A549 (cell line): ENCODE results near the gene BICC1. TPM values are rescaled to one million over a fixed set of nuclear protein-coding genes. Genes with fewer than 3 reads are reported as not detected.

Experiments
- ATAC-seq, 2 experiments: fragments of 200-7000 bp in 1 of 2; fragments of >200 bp in 1 of 2; cut with Nextera tagmentation in 1 of 2; cut with Tn5 transposase in 1 of 2; 3 replicates each; pipeline versions ENCODE4 v1.8.0 to v1.9.1; 2018 to 2020; ENCODE audit warnings: mild to moderate bottlenecking in 1 of 2, moderate library complexity in 1 of 2
- CTCF ChIA-PET: fragments of 300-600 bp; sonication (Branson Sonifier 250); formaldehyde crosslinking; extraction: SDS; loops from one replicate; lab custom pipeline; 2021; ENCODE audit warnings: antibody characterized with exemption, inconsistent platforms; lab: Yijun Ruan, JAX
- POLR2A ChIA-PET: fragments of 350-600 bp; formaldehyde crosslinking; extraction: SDS; loops from one replicate; lab custom pipeline; 2021; ENCODE audit warnings: antibody characterized with exemption, inconsistent platforms; lab: Yijun Ruan, JAX
- DNase-seq, 2 experiments: peaks; one replicate each; pipeline versions ENCODE4 v3.0.0 to v3.0.0-alpha.2; 2011 to 2016; ENCODE audit warnings: low read depth in 1 of 2, low spot score in 1 of 2
- FAIRE-seq: peaks from 2 replicates; lab custom pipeline; 2011; peaks lifted over from hg19 to GRCh38; lab: Jason Lieb, UNC
- H3K27ac ChIP-seq, 2 experiments: fragments of >200 bp; sonication (Bioruptor Twin); formaldehyde crosslinking; 3 replicates each; pipeline ENCODE4 v1.5.1; 2016 to 2017
- H3K4me1 ChIP-seq: fragments of >200 bp; sonication (Bioruptor Twin); formaldehyde crosslinking; 3 replicates; pipeline ENCODE4 v1.6.1; 2016
- H3K4me2 ChIP-seq: fragments of >200 bp; sonication (Bioruptor Twin); formaldehyde crosslinking; 3 replicates; pipeline ENCODE4 v1.6.1; 2016
- H3K4me3 ChIP-seq: fragments of >200 bp; sonication (Bioruptor Twin); formaldehyde crosslinking; 3 replicates; pipeline ENCODE4 v1.5.1; 2016
- H3K9me3 ChIP-seq: fragments of >200 bp; sonication (Bioruptor Twin); formaldehyde crosslinking; 3 replicates; pipeline ENCODE4 v1.6.1; 2016
- CBX2 ChIP-seq: fragments of 200-600 bp; sonication (generic); IDR thresholded peaks from 2 replicates; pipeline ENCODE4 v1.6.1; 2016; ENCODE audit warnings: low read depth, mild to moderate bottlenecking, borderline replicate concordance
- CEBPB ChIP-seq, 2 experiments: fragments of >200 bp in 1 of 2; sonication (Bioruptor Twin) in 1 of 2; formaldehyde crosslinking in 1 of 2; IDR thresholded peaks; 2 replicates each; pipeline ENCODE4 v1.6.1; 2012 to 2016
- CHD4 ChIP-seq: fragments of 200-600 bp; sonication (generic); IDR thresholded peaks from 2 replicates; pipeline ENCODE4 v1.6.1; 2016; ENCODE audit warnings: antibody characterized with exemption, mild to moderate bottlenecking, borderline replicate concordance
- FOSB ChIP-seq: fragments of 250-450 bp; sonication (Bioruptor Pico); IDR thresholded peaks from 2 replicates; pipeline ENCODE4 v1.5.0; 2020; ENCODE audit warnings: mild to moderate bottlenecking, moderate library complexity
- FOSL2 ChIP-seq, 2 experiments: fragments of 450-650 bp in 1 of 2; fragments of >200 bp in 1 of 2; sonication (Bioruptor Twin) in 1 of 2; formaldehyde crosslinking; IDR thresholded peaks; 2 replicates each; pipeline versions ENCODE4 v1.5.0 to v1.6.1; 2016 to 2020; ENCODE audit warnings: mild to moderate bottlenecking in 1 of 2, moderate library complexity in 1 of 2
- FOXS1 ChIP-seq: fragments of 250-450 bp; sonication (Bioruptor Pico); IDR thresholded peaks from 2 replicates; pipeline ENCODE4 v1.5.0; 2020; ENCODE audit warnings: mild to moderate bottlenecking, moderate library complexity
- GATA3 ChIP-seq: IDR thresholded peaks from 2 replicates; pipeline ENCODE4 v1.6.1; 2012; ENCODE audit warnings: borderline replicate concordance
- HEYL ChIP-seq: fragments of 250-450 bp; sonication (Bioruptor Pico); IDR thresholded peaks from 2 replicates; pipeline ENCODE4 v1.8.0; 2021; ENCODE audit warnings: mild to moderate bottlenecking, moderate library complexity
- HOXB5 ChIP-seq: fragments of 250-450 bp; sonication (Bioruptor Pico); IDR thresholded peaks from 2 replicates; pipeline ENCODE4 v1.5.0; 2020; ENCODE audit warnings: mild to moderate bottlenecking, moderate library complexity
- JUNB ChIP-seq: fragments of >200 bp; sonication (Bioruptor Twin); formaldehyde crosslinking; IDR thresholded peaks from 2 replicates; pipeline ENCODE4 v1.6.1; 2016
- KDM5A ChIP-seq: fragments of 200-600 bp; sonication (generic); IDR thresholded peaks from 2 replicates; pipeline ENCODE4 v1.6.1; 2016; ENCODE audit warnings: antibody characterized with exemption, mild to moderate bottlenecking
- MAFK ChIP-seq: fragments of 450-650 bp; IDR thresholded peaks from 2 replicates; pipeline ENCODE4 v1.6.1; 2014; ENCODE audit not compliant: partially characterized antibody
- MAZ ChIP-seq: fragments of 150-350 bp; IDR thresholded peaks from 2 replicates; pipeline ENCODE4 v1.6.1; 2014; ENCODE audit warnings: antibody characterized with exemption, low read depth, low read length, borderline replicate concordance
- MYC ChIP-seq: IDR thresholded peaks from 2 replicates; pipeline ENCODE4 v1.6.1; 2012; ENCODE audit warnings: mild to moderate bottlenecking, inconsistent platforms, low read length, improper control_type of control experiment, borderline replicate concordance
- NPAS2 ChIP-seq: fragments of 250-450 bp; sonication (Bioruptor Pico); IDR thresholded peaks from 2 replicates; pipeline ENCODE4 v1.8.0; 2022; ENCODE audit warnings: mild to moderate bottlenecking, moderate library complexity, borderline replicate concordance
- POLR2A ChIP-seq: IDR thresholded peaks from 2 replicates; pipeline ENCODE4 v1.6.1; 2012; ENCODE audit warnings: mild to moderate bottlenecking, low read length
- RAD21 ChIP-seq, 2 experiments: fragments of >200 bp in 1 of 2; sonication (Bioruptor Twin) in 1 of 2; formaldehyde crosslinking in 1 of 2; IDR thresholded peaks in 1 of 2; conservative IDR thresholded peaks in 1 of 2; 2 replicates in 1 of 2; 3 replicates in 1 of 2; pipeline ENCODE4 v1.6.1; 2012 to 2018; ENCODE audit warnings: inconsistent platforms in 1 of 2
- RNF2 ChIP-seq: fragments of 200-600 bp; sonication (generic); IDR thresholded peaks from 2 replicates; pipeline ENCODE4 v1.6.1; 2016; ENCODE audit warnings: low read depth, mild to moderate bottlenecking, antibody characterized with exemption, moderate library complexity, borderline replicate concordance
- SREBF2 ChIP-seq: fragments of 450-650 bp; IDR thresholded peaks from 2 replicates; pipeline ENCODE4 v1.6.1; 2014; ENCODE audit warnings: mild to moderate bottlenecking, moderate library complexity
- WGBS: methylation state at CpG from one replicate; pipeline ENCODE4 v1.1.6; 2017; ENCODE audit errors: missing lambda C conversion rate; 5-methylcytosine and 5-hydroxymethylcytosine counted together
- polyA plus RNA-seq, 4 experiments: library from polyadenylated mRNA; depleted of rRNA in 3 of 4; stranded (reverse); fragments of >200 nt; fragmentation: RNase III in 1 of 4; extraction: RNeasy Plus Mini Kit Qiagen cat#74134 plus additional on column Dnase treatment in 1 of 4; gene quantifications; 2 replicates in 3 of 4; 3 replicates in 1 of 4; pipeline ENCODE4 v1.2.3, GENCODE V29; 2011 to 2017
- TF ChIP-seq, protein P1 (sequence below): fragments of >200 bp; sonication (Bioruptor Twin); formaldehyde crosslinking; IDR thresholded peaks from 3 replicates; pipeline ENCODE4 v1.6.1; 2016
- TF ChIP-seq, protein P2 (sequence below): IDR thresholded peaks from 2 replicates; pipeline ENCODE4 v1.6.1; 2012
- TF ChIP-seq, protein P3 (sequence below): fragments of >200 bp; sonication (Bioruptor Twin); formaldehyde crosslinking; IDR thresholded peaks from 3 replicates; pipeline ENCODE4 v1.5.1; 2016
- TF ChIP-seq, protein P4 (sequence below): IDR thresholded peaks from 2 replicates; pipeline ENCODE4 v1.6.1; 2012
- TF ChIP-seq, protein P5 (sequence below): fragments of 150-350 bp; IDR thresholded peaks from 2 replicates; pipeline ENCODE4 v1.6.1; 2014; ENCODE audit warnings: low read depth, mild to moderate bottlenecking, low read length
- TF ChIP-seq, protein P6 (sequence below): fragments of 250-450 bp; sonication (Bioruptor Pico); IDR thresholded peaks from 2 replicates; pipeline ENCODE4 v1.5.0; 2020; ENCODE audit warnings: low read depth, mild to moderate bottlenecking, moderate library complexity

The BICC1 gene
- polyA plus RNA-seq, 2 of the 4 experiments (the other 2 are of a cell fraction) = 36.9 to 56.8 TPM

DNA sequence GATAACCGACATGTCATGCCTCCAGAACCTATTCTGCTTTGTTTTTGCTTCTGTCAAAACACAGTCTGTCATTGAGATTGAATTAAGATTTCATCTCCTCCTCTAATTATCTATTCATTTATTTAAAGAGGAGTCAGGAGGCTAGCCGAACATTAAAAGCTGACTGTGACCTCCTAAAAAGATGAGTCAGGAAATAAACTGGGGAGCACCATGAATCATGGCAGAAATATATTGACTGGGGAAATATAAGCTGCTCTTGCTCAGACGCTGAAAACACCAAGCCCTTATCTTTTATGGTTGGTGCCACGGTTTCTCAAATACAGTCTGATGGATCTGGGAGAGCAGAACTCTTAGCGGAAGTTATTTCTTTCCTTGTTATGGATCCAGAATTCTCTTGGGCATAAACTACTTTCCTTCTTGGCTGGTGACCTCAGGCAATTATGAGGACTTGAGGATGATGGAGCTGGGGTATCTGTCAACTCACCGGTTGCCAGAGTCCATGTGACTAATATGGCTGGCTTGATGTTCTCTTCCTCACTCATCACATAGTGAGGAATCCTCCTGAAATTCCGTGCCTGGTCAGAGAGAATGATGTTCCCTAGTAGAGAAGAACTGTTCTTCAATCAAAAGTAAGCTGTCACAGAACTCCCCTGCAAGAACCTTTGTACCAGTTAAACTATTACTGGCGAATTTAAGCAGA, 356.2 kb downstream of the BICC1 start:
- WGBS = 64% methylated on average over 8 of the region's 8 CpGs
- FAIRE-seq (no peak), ATAC-seq (no peak), DNase-seq (no peak)
- H3K4me3 ChIP-seq = no peak overlapping the region
- H3K9me3 ChIP-seq = no peaks in the 10 kb centered on the region
- H3K4me2 ChIP-seq = no peak overlapping the region
- no peak for TF ChIP-seq CEBPB (IDR thresholded peaks at IDR 0.05)
- no peak for TF ChIP-seq FOSL2 (IDR thresholded peaks at IDR 0.05)
- TF ChIP-seq FOSL2 (CRISPR knock-in tag; IDR thresholded peaks at IDR 0.05) = 0 out of 2 replicates have a peak, but pooled peaks have one; percentile 4
- no peak for TF ChIP-seq RNF2
- TF ChIP-seq JUNB = no peak
- TF ChIP-seq HEYL (CRISPR knock-in tag) = no peak
- no peak for TF ChIP-seq POLR2A
- peak; percentile 13 for TF ChIP-seq MAFK
- no peak for TF ChIP-seq FOXS1
- TF ChIP-seq MYC = no peak
- TF ChIP-seq MAZ = no peak
- ChIA-PET CTCF (interaction anchor here (1.4 kb wide), 1 partner anchor 83 kb away, joined by 4 read pairs; no protein-coding TSS in a partner anchor), POLR2A (no interaction called here)
- no peaks in the 10 kb centered on the region for H3K4me1 ChIP-seq
- H3K27ac ChIP-seq = 0 out of 6 replicates have a peak overlapping the region, but pooled peaks of 1 of the 2 experiments have one; percentile 17

DNA sequence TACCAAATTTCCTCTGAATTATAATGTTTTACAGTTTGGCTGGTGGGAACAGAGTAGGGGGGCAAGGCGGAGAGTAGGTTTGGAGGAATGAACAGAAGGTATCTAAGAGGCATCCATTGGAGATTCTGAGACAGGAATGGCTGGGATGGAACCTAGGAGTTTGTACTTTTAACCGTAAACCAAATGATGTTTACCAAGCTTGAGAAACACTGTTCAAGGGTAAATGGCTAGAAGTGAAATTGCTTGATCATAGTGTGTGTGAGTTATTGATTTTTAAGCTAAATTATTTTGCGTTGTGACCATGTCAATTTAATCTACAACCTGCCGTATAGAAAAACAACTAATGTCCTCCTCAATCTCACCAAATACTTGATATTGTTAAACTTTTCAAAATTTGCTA, 357.4 kb downstream of the BICC1 start:
- H3K27ac ChIP-seq = no peak overlapping the region
- ChIA-PET POLR2A (no interaction called here), CTCF (interaction anchor here (1.4 kb wide), 1 partner anchor 82 kb away, joined by 4 read pairs; no protein-coding TSS in a partner anchor)
- WGBS = 94% methylated on average over 4 of the region's 4 CpGs
- no peak for DNase-seq
- no peaks in the 10 kb centered on the region for H3K9me3 ChIP-seq
- FAIRE-seq = no peak
- H3K4me2 ChIP-seq = no peak overlapping the region
- no peak for ATAC-seq
- TF ChIP-seq, protein P1, sequence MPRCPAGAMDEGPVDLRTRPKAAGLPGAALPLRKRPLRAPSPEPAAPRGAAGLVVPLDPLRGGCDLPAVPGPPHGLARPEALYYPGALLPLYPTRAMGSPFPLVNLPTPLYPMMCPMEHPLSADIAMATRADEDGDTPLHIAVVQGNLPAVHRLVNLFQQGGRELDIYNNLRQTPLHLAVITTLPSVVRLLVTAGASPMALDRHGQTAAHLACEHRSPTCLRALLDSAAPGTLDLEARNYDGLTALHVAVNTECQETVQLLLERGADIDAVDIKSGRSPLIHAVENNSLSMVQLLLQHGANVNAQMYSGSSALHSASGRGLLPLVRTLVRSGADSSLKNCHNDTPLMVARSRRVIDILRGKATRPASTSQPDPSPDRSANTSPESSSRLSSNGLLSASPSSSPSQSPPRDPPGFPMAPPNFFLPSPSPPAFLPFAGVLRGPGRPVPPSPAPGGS = no peak
- TF ChIP-seq FOXS1 = no peak
- TF ChIP-seq KDM5A = no peak
- no peak for TF ChIP-seq SREBF2
- no peak for TF ChIP-seq FOSB (CRISPR knock-in tag)
- TF ChIP-seq HOXB5 (CRISPR knock-in tag) = no peak
- TF ChIP-seq, protein P2, sequence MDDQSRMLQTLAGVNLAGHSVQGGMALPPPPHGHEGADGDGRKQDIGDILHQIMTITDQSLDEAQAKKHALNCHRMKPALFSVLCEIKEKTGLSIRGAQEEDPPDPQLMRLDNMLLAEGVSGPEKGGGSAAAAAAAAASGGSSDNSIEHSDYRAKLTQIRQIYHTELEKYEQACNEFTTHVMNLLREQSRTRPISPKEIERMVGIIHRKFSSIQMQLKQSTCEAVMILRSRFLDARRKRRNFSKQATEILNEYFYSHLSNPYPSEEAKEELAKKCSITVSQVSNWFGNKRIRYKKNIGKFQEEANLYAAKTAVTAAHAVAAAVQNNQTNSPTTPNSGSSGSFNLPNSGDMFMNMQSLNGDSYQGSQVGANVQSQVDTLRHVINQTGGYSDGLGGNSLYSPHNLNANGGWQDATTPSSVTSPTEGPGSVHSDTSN = no peak
- TF ChIP-seq RAD21 (conservative IDR thresholded peaks at IDR 0.05 in 1 of 2, IDR thresholded peaks at IDR 0.05 in 1 of 2) = no peak
- TF ChIP-seq NPAS2 = no peak
- TF ChIP-seq, protein P3, sequence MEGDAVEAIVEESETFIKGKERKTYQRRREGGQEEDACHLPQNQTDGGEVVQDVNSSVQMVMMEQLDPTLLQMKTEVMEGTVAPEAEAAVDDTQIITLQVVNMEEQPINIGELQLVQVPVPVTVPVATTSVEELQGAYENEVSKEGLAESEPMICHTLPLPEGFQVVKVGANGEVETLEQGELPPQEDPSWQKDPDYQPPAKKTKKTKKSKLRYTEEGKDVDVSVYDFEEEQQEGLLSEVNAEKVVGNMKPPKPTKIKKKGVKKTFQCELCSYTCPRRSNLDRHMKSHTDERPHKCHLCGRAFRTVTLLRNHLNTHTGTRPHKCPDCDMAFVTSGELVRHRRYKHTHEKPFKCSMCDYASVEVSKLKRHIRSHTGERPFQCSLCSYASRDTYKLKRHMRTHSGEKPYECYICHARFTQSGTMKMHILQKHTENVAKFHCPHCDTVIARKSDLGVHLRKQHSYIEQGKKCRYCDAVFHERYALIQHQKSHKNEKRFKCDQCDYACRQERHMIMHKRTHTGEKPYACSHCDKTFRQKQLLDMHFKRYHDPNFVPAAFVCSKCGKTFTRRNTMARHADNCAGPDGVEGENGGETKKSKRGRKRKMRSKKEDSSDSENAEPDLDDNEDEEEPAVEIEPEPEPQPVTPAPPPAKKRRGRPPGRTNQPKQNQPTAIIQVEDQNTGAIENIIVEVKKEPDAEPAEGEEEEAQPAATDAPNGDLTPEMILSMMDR = no peak
- TF ChIP-seq CHD4 = no peak
- TF ChIP-seq CBX2 = no peak
- TF ChIP-seq, protein P4, sequence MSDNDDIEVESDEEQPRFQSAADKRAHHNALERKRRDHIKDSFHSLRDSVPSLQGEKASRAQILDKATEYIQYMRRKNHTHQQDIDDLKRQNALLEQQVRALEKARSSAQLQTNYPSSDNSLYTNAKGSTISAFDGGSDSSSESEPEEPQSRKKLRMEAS = no peak
- TF ChIP-seq, protein P5, sequence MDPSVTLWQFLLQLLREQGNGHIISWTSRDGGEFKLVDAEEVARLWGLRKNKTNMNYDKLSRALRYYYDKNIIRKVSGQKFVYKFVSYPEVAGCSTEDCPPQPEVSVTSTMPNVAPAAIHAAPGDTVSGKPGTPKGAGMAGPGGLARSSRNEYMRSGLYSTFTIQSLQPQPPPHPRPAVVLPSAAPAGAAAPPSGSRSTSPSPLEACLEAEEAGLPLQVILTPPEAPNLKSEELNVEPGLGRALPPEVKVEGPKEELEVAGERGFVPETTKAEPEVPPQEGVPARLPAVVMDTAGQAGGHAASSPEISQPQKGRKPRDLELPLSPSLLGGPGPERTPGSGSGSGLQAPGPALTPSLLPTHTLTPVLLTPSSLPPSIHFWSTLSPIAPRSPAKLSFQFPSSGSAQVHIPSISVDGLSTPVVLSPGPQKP = no peak
- TF ChIP-seq, protein P6, sequence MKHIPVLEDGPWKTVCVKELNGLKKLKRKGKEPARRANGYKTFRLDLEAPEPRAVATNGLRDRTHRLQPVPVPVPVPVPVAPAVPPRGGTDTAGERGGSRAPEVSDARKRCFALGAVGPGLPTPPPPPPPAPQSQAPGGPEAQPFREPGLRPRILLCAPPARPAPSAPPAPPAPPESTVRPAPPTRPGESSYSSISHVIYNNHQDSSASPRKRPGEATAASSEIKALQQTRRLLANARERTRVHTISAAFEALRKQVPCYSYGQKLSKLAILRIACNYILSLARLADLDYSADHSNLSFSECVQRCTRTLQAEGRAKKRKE (CRISPR knock-in tag) = no peak
- no peak for TF ChIP-seq GATA3
- TF ChIP-seq, all 56 proteins: peak for 0
- Histone ChIP-seq H3K4me3 (no peak overlapping the region), H3K4me1 (no peaks in the 10 kb centered on the region)
